ENCODE data around the gene FMO3.

FMO3 gene

DNA sequence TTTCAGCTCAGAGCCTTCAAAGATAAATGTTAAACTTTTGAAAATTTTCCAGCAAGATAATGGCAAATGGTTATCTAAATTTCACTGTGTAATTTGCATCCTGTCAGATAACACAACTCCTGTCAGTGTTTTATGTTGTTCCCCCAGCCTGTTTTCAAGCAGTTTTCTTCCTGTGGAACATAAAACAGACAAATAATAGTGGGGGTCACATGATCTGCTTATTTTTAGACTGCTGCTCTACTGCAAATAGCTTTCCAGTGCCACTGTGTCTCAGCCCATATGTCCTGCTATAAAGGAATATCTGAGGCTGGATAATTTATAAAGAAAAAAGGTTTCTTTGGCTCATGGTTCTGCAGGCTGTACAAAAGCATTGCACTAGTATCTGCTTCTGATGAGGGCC is 32.2 kb downstream of the FMO3 start:
- Histone ChIP-seq H3K79me2 (ENCODE audit: control insufficient read depth, low read length) (no peaks in the 10 kb centered on the region), H3F3A (ENCODE audit: control insufficient read depth, insufficient read depth) (no peaks in the 10 kb centered on the region), H3K4me3 (ENCODE audit: low read length) (no peak overlapping the region), H4K20me1 (ENCODE audit: control insufficient read depth, insufficient read depth, low read depth, low read length) (no peaks in the 10 kb centered on the region), H3K9me2 (replicated peaks; ENCODE audit: control insufficient read depth, low read length) (no peaks in the 10 kb centered on the region), H3K4me2 (ENCODE audit: low read length) (no peak overlapping the region), H3K4me1 (ENCODE audit: control insufficient read depth, low read length) (no peaks in the 10 kb centered on the region), H3K27ac (ENCODE audit: low read depth, low read length) (no peak overlapping the region), H3K36me3 (ENCODE audit: control insufficient read depth, low read length) (no peaks in the 10 kb centered on the region), H3K9me3 (ENCODE audit: control insufficient read depth, insufficient read depth, low read length) (no peaks in the 10 kb centered on the region), H3K27me3 (ENCODE audit: control insufficient read depth, low read length) (no peaks in the 10 kb centered on the region)
- TF ChIP-seq EZH2phosphoT487 (IDR thresholded peaks at IDR 0.05; ENCODE audit: borderline replicate concordance, low read length), result no peak
- TF ChIP-seq, protein P1, sequence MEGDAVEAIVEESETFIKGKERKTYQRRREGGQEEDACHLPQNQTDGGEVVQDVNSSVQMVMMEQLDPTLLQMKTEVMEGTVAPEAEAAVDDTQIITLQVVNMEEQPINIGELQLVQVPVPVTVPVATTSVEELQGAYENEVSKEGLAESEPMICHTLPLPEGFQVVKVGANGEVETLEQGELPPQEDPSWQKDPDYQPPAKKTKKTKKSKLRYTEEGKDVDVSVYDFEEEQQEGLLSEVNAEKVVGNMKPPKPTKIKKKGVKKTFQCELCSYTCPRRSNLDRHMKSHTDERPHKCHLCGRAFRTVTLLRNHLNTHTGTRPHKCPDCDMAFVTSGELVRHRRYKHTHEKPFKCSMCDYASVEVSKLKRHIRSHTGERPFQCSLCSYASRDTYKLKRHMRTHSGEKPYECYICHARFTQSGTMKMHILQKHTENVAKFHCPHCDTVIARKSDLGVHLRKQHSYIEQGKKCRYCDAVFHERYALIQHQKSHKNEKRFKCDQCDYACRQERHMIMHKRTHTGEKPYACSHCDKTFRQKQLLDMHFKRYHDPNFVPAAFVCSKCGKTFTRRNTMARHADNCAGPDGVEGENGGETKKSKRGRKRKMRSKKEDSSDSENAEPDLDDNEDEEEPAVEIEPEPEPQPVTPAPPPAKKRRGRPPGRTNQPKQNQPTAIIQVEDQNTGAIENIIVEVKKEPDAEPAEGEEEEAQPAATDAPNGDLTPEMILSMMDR (IDR thresholded peaks at IDR 0.05; ENCODE audit: low read depth, low read length, poor library complexity, severe bottlenecking), result no peak

GRCh38 chr1:171126504-171126903 is 35.8 kb downstream of the FMO3 start:
- H3K4me3 ChIP-seq (ENCODE audit: low read length), result no peak overlapping the region
- H3F3A ChIP-seq (ENCODE audit: control insufficient read depth, insufficient read depth), result no peaks in the 10 kb centered on the region
- no peaks in the 10 kb centered on the region for H3K36me3 ChIP-seq (ENCODE audit: control insufficient read depth, low read length)
- H3K9me3 ChIP-seq (ENCODE audit: control insufficient read depth, insufficient read depth, low read length), result no peaks in the 10 kb centered on the region
- no peaks in the 10 kb centered on the region for H4K20me1 ChIP-seq (ENCODE audit: control insufficient read depth, insufficient read depth, low read depth, low read length)
- TF ChIP-seq, protein P1 (IDR thresholded peaks at IDR 0.05; ENCODE audit: low read depth, low read length, poor library complexity, severe bottlenecking), result no peak
- TF ChIP-seq EZH2phosphoT487 (IDR thresholded peaks at IDR 0.05; ENCODE audit: borderline replicate concordance, low read length), result no peak
- H3K4me2 ChIP-seq (ENCODE audit: low read length), result no peak overlapping the region
- no peaks in the 10 kb centered on the region for H3K9me2 ChIP-seq (replicated peaks; ENCODE audit: control insufficient read depth, low read length)
- H3K27me3 ChIP-seq (ENCODE audit: control insufficient read depth, low read length), result no peaks in the 10 kb centered on the region
- no peaks in the 10 kb centered on the region for H3K79me2 ChIP-seq (ENCODE audit: control insufficient read depth, low read length)
- no peak overlapping the region for H3K27ac ChIP-seq (ENCODE audit: low read depth, low read length)
- no peaks in the 10 kb centered on the region for H3K4me1 ChIP-seq (ENCODE audit: control insufficient read depth, low read length)

DNA sequence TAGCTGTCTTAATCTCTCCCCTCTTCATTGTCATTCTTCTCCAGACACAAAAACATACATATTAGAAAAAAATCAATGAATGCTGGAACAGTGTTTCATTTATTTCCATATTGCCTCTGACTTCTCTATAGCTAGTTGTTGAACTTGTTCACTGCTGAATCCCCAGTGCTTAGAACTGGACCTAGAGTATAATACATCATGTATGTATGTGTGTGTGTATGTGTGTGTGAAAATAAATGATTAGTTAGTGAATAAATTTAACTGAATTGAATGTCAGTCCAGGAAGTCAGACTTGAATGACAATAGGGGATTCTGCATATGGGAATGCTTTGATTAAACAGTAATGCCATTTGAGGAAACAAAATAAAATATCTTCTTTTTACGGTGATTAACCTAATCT is 36.4 kb downstream of the FMO3 start:
- Histone ChIP-seq H4K20me1 (ENCODE audit: control insufficient read depth, insufficient read depth, low read depth, low read length) (no peaks in the 10 kb centered on the region), H3K79me2 (ENCODE audit: control insufficient read depth, low read length) (no peaks in the 10 kb centered on the region), H3K4me3 (ENCODE audit: low read length) (no peak overlapping the region), H3K4me2 (ENCODE audit: low read length) (no peak overlapping the region), H3K27me3 (ENCODE audit: control insufficient read depth, low read length) (no peaks in the 10 kb centered on the region), H3K4me1 (ENCODE audit: control insufficient read depth, low read length) (no peaks in the 10 kb centered on the region), H3K9me3 (ENCODE audit: control insufficient read depth, insufficient read depth, low read length) (no peaks in the 10 kb centered on the region), H3K27ac (ENCODE audit: low read depth, low read length) (no peak overlapping the region), H3K9me2 (replicated peaks; ENCODE audit: control insufficient read depth, low read length) (no peaks in the 10 kb centered on the region), H3K36me3 (ENCODE audit: control insufficient read depth, low read length) (no peaks in the 10 kb centered on the region), H3F3A (ENCODE audit: control insufficient read depth, insufficient read depth) (no peaks in the 10 kb centered on the region)
- TF ChIP-seq, protein P1 (IDR thresholded peaks at IDR 0.05; ENCODE audit: low read depth, low read length, poor library complexity, severe bottlenecking), result no peak
- TF ChIP-seq EZH2phosphoT487 (IDR thresholded peaks at IDR 0.05; ENCODE audit: borderline replicate concordance, low read length), result no peak

DNA sequence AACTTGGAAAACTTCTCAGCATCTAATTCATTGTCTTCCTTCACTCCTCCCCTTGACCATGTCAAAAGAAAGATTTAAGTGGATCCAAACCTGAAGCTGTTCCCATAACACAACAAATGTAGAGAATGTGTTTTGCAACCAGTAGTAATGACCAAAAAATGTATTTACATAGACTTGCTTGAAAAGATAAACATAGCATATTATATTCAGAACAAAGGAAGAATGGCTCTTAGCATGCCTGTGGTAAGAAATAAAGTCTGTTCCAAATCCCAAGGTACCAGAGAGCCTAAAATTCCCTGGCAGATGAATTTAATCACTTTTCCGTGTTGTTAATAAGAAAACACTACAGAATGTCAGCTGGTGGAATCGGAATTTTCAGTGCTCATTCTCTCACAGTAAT is 36.8 kb downstream of the FMO3 start:
- Histone ChIP-seq H3K79me2 (ENCODE audit: control insufficient read depth, low read length) (no peaks in the 10 kb centered on the region), H3K27me3 (ENCODE audit: control insufficient read depth, low read length) (no peaks in the 10 kb centered on the region), H3K4me1 (ENCODE audit: control insufficient read depth, low read length) (no peaks in the 10 kb centered on the region), H3K36me3 (ENCODE audit: control insufficient read depth, low read length) (no peaks in the 10 kb centered on the region), H3K9me2 (replicated peaks; ENCODE audit: control insufficient read depth, low read length) (no peaks in the 10 kb centered on the region), H3K4me3 (ENCODE audit: low read length) (no peak overlapping the region), H3K9me3 (ENCODE audit: control insufficient read depth, insufficient read depth, low read length) (no peaks in the 10 kb centered on the region), H3F3A (ENCODE audit: control insufficient read depth, insufficient read depth) (no peaks in the 10 kb centered on the region), H4K20me1 (ENCODE audit: control insufficient read depth, insufficient read depth, low read depth, low read length) (no peaks in the 10 kb centered on the region), H3K4me2 (ENCODE audit: low read length) (no peak overlapping the region), H3K27ac (ENCODE audit: low read depth, low read length) (no peak overlapping the region)
- TF ChIP-seq, protein P1 (IDR thresholded peaks at IDR 0.05; ENCODE audit: low read depth, low read length, poor library complexity, severe bottlenecking), result no peak
- no peak for TF ChIP-seq EZH2phosphoT487 (IDR thresholded peaks at IDR 0.05; ENCODE audit: borderline replicate concordance, low read length)
